DOHH2 (cell line): ENCODE measurements around the gene IFITM1.
A peak's percentile ranks its signal among the peaks of the same experiment; 100 is the strongest.
"Not testable (repeated sequence)": the region's sequence is repeated elsewhere in the genome, so short reads cannot be mapped to it uniquely, and the experiment has no call there.

Experiments used
- H3F3A ChIP-seq: fragments of 200-600 bp; sonication (generic), shearing (Covaris generic); 2 replicates; pipeline ENCODE4 v1.6.0; 2016; ENCODE audit warnings: antibody characterized with exemption, mild to moderate bottlenecking; ENCODE audit not compliant: control insufficient read depth, insufficient read depth
- H3K27ac ChIP-seq: fragments of 200-600 bp; sonication (generic); 2 replicates; pipeline ENCODE4 v1.5.1; 2014; ENCODE audit warnings: low read depth, mild to moderate bottlenecking, low read length, moderate library complexity
- H3K27me3 ChIP-seq: fragments of 200-600 bp; sonication (generic); 2 replicates; pipeline ENCODE4 v1.6.1; 2014; ENCODE audit warnings: mild to moderate bottlenecking, low read length, mixed read lengths; ENCODE audit not compliant: control insufficient read depth
- H3K36me3 ChIP-seq: fragments of 200-600 bp; sonication (generic); 2 replicates; pipeline ENCODE4 v1.6.1; 2014; ENCODE audit warnings: mild to moderate bottlenecking, low read length, moderate library complexity, mixed read lengths; ENCODE audit not compliant: control insufficient read depth
- H3K4me1 ChIP-seq: fragments of 200-600 bp; sonication (generic); 2 replicates; pipeline ENCODE4 v1.6.1; 2014; ENCODE audit warnings: mild to moderate bottlenecking, low read length, mixed read lengths; ENCODE audit not compliant: control insufficient read depth
- H3K4me2 ChIP-seq: fragments of 200-600 bp; sonication (generic); 2 replicates; pipeline ENCODE4 v1.6.0; 2014; ENCODE audit warnings: mild to moderate bottlenecking, low read length, moderate library complexity
- H3K4me3 ChIP-seq: fragments of 200-600 bp; sonication (generic); 2 replicates; pipeline ENCODE4 v1.5.1; 2014; ENCODE audit warnings: mild to moderate bottlenecking, low read length, mixed read lengths
- H3K79me2 ChIP-seq: fragments of 200-600 bp; sonication (generic); 2 replicates; pipeline ENCODE4 v1.6.1; 2014; ENCODE audit warnings: mild to moderate bottlenecking, low read length, mixed read lengths; ENCODE audit not compliant: control insufficient read depth
- H3K9me2 ChIP-seq: fragments of 200-600 bp; sonication (generic); replicated peaks from 2 replicates; pipeline ENCODE4 v1.6.1; 2014; ENCODE audit warnings: mild to moderate bottlenecking, low read length, mixed read lengths; ENCODE audit not compliant: control insufficient read depth
- H3K9me3 ChIP-seq: fragments of 200-600 bp; sonication (generic); 2 replicates; pipeline ENCODE4 v1.6.1; 2014; ENCODE audit warnings: antibody characterized with exemption, low read length, mixed read lengths; ENCODE audit not compliant: control insufficient read depth, insufficient read depth
- H4K20me1 ChIP-seq: fragments of 200-600 bp; sonication (generic); 2 replicates; pipeline ENCODE4 v1.6.0; 2014; ENCODE audit warnings: low read depth, mild to moderate bottlenecking, antibody characterized with exemption, low read length, moderate library complexity; ENCODE audit not compliant: control insufficient read depth, insufficient read depth
- CTCF ChIP-seq: fragments of 200-600 bp; sonication (generic); IDR thresholded peaks from one replicate; pipeline ENCODE4 v1.5.1; 2014; ENCODE audit warnings: antibody characterized with exemption, mild to moderate bottlenecking, low read depth, low read length; ENCODE audit not compliant: poor library complexity, severe bottlenecking
- EZH2phosphoT487 ChIP-seq: fragments of 200-600 bp; sonication (generic); IDR thresholded peaks from 2 replicates; pipeline ENCODE4 v1.6.1; 2017; ENCODE audit warnings: borderline replicate concordance, mild to moderate bottlenecking, antibody characterized with exemption, low read length, moderate library complexity, mixed read lengths

The IFITM1 gene

GRCh38 chr11:312092-312816, 1.6 kb upstream of the IFITM1 start:
- Histone ChIP-seq H3K4me3 (no peak overlapping the region), H3K27ac (no peak overlapping the region)

GRCh38 chr11:313304-313786, 495 bp upstream of the IFITM1 start:
- Histone ChIP-seq H3K79me2 (peaks cover 5% of the 10 kb centered on the region), H4K20me1 (no peaks in the 10 kb centered on the region), H3K9me2 (no peaks in the 10 kb centered on the region), H3K27ac (peak overlapping the region; percentile 69), H3K4me1 (peaks cover 35% of the 10 kb centered on the region), H3K27me3 (peaks cover 8% of the 10 kb centered on the region), H3K9me3 (no peaks in the 10 kb centered on the region), H3K4me2 (peak overlapping the region; percentile 74), H3K36me3 (no peaks in the 10 kb centered on the region), H3K4me3 (peak overlapping the region; percentile 71), H3F3A (peaks cover 15% of the 10 kb centered on the region)
- TF ChIP-seq EZH2phosphoT487: no peak
- TF ChIP-seq CTCF: no peak

More at GRCh38 chr11:312092-312816, 1.6 kb upstream of the IFITM1 start:
- Histone ChIP-seq H3K27me3 (peaks cover 8% of the 10 kb centered on the region), H3K4me2 (peak overlapping the region; percentile 74), H3F3A (peaks cover 10% of the 10 kb centered on the region), H3K79me2 (peaks cover 5% of the 10 kb centered on the region), H4K20me1 (no peaks in the 10 kb centered on the region), H3K9me2 (no peaks in the 10 kb centered on the region), H3K36me3 (no peaks in the 10 kb centered on the region), H3K4me1 (peaks cover 41% of the 10 kb centered on the region), H3K9me3 (no peaks in the 10 kb centered on the region)
- TF ChIP-seq EZH2phosphoT487: no peak
- no peak for TF ChIP-seq CTCF

- peak overlapping the region; percentile 74 for H3K4me2 ChIP-seq
- H4K20me1 ChIP-seq, H3K9me2 ChIP-seq, H3K9me3 ChIP-seq, H3K36me3 ChIP-seq, H3K27me3 ChIP-seq, H3K79me2 ChIP-seq: not testable (repeated sequence)
- H3F3A ChIP-seq: peaks cover 15% of the 10 kb centered on the region
- H3K4me3 ChIP-seq: peak overlapping the region; percentile 71
- peaks cover 34% of the 10 kb centered on the region for H3K4me1 ChIP-seq
- peak overlapping the region; percentile 69 for H3K27ac ChIP-seq
Measured at GRCh38 chr11:314554-314875, 675 bp downstream of the IFITM1 start.

GRCh38 chr11:315051-315481, 1.2 kb downstream of the IFITM1 start:
- peaks cover 34% of the 10 kb centered on the region for H3K4me1 ChIP-seq
- no peak overlapping the region for H3K27ac ChIP-seq
- no peaks in the 10 kb centered on the region for H4K20me1 ChIP-seq
- H3K36me3 ChIP-seq: no peaks in the 10 kb centered on the region
- peaks cover 11% of the 10 kb centered on the region for H3F3A ChIP-seq
- H3K9me3 ChIP-seq: no peaks in the 10 kb centered on the region
- H3K79me2 ChIP-seq: peaks cover 5% of the 10 kb centered on the region
- H3K4me2 ChIP-seq: peak overlapping the region; percentile 74
- TF ChIP-seq EZH2phosphoT487 (no peak), CTCF (no peak)
- no peaks in the 10 kb centered on the region for H3K9me2 ChIP-seq
- peaks cover under 1% of the 10 kb centered on the region for H3K27me3 ChIP-seq
- peak overlapping the region; percentile 71 for H3K4me3 ChIP-seq
